GM10266 (cell line): ENCODE data around the gene SHCBP1.

Experiments used
- DNase-seq: peaks from one replicate; pipeline ENCODE4 v3.0.0; 2012; ENCODE audit errors: extremely low spot score
- CTCF ChIP-seq: IDR thresholded peaks from 2 replicates; pipeline ENCODE4 v1.5.1; 2012; ENCODE audit warnings: mild to moderate bottlenecking, low read depth; ENCODE audit not compliant: control insufficient read depth, insufficient read depth; ENCODE audit errors: missing control alignments

Gene SHCBP1

GRCh38 chr16:46573008-46573833 is 48.0 kb downstream of the SHCBP1 start:
- no peak for DNase-seq
- TF ChIP-seq CTCF = no peak

GRCh38 chr16:46569231-46569735 is 51.9 kb downstream of the SHCBP1 start:
- TF ChIP-seq CTCF = no peak
- DNase-seq = no peak

GRCh38 chr16:46568472-46569230 is 52.5 kb downstream of the SHCBP1 start:
- no peak for TF ChIP-seq CTCF
- no peak for DNase-seq

GRCh38 chr16:46562979-46563378 is 58.2 kb downstream of the SHCBP1 start:
- TF ChIP-seq CTCF = no peak
- DNase-seq = no peak

GRCh38 chr16:46558018-46558417 is 63.2 kb downstream of the SHCBP1 start:
- TF ChIP-seq CTCF = no peak
- no peak for DNase-seq

- no peak for TF ChIP-seq CTCF
- DNase-seq = no peak
Measured at GRCh38 chr16:46555951-46556350, 65.2 kb downstream of the SHCBP1 start.
